HG03108 (cell line): ENCODE measurements around the gene SLC22A12.

Source experiments
- ATAC-seq: cut with Tn5 transposase; IDR thresholded peaks from one replicate; pipeline ENCODE4 v1.9.1; 2021; ENCODE audit warnings: moderate library complexity; ENCODE audit not compliant: unreplicated experiment

Gene SLC22A12

GRCh38 chr11:64621283-64622019, 30.4 kb downstream of the SLC22A12 start:
- ATAC-seq, result no peak

GRCh38 chr11:64622681-64623080, 31.7 kb downstream of the SLC22A12 start:
- ATAC-seq, result no peak

- ATAC-seq, result no peak
These were observed 34.0 kb downstream of the SLC22A12 start for GRCh38 chr11:64624883-64625481.

- no peak for ATAC-seq
These were observed 35.6 kb downstream of the SLC22A12 start for GRCh38 chr11:64626637-64627036.

- ATAC-seq, result no peak
These were observed 36.4 kb downstream of the SLC22A12 start for GRCh38 chr11:64627371-64627770.

- ATAC-seq, result no peak
These were observed 37.6 kb downstream of the SLC22A12 start for GRCh38 chr11:64628596-64628995.

- no peak for ATAC-seq
These were observed 38.1 kb downstream of the SLC22A12 start for GRCh38 chr11:64629103-64629502.

- ATAC-seq, result no peak
These were observed 39.0 kb downstream of the SLC22A12 start for GRCh38 chr11:64629796-64630562.

- ATAC-seq, result no peak
These were observed 40.7 kb downstream of the SLC22A12 start for GRCh38 chr11:64631675-64632074.

- no peak for ATAC-seq
These were observed 41.2 kb downstream of the SLC22A12 start for GRCh38 chr11:64632237-64632636.

GRCh38 chr11:64632654-64633053, 41.6 kb downstream of the SLC22A12 start:
- ATAC-seq, result no peak

- no peak for ATAC-seq
These were observed 42.6 kb downstream of the SLC22A12 start for GRCh38 chr11:64633555-64634159.

GRCh38 chr11:64637334-64638017, 46.5 kb downstream of the SLC22A12 start:
- ATAC-seq, result no peak

- no peak for ATAC-seq
These were observed 47.1 kb downstream of the SLC22A12 start for GRCh38 chr11:64638018-64638665.

GRCh38 chr11:64638829-64639228, 47.8 kb downstream of the SLC22A12 start:
- ATAC-seq, result no peak

- no peak for ATAC-seq
These were observed 48.9 kb downstream of the SLC22A12 start for GRCh38 chr11:64639885-64640284.

- no peak for ATAC-seq
These were observed 50.8 kb downstream of the SLC22A12 start for GRCh38 chr11:64641596-64642417.

GRCh38 chr11:64642418-64642735, 51.4 kb downstream of the SLC22A12 start:
- ATAC-seq, result no peak

GRCh38 chr11:64642871-64643255, 51.8 kb downstream of the SLC22A12 start:
- ATAC-seq, result no peak
